Endothelial cell of umbilical vein (primary cell): Measurements from ENCODE around the gene PGBD2. TPM values are rescaled to one million over a fixed set of nuclear protein-coding genes. Genes with fewer than 3 reads are reported as not detected.

ENCODE experiments used
- BruUV-seq: library from RNA; stranded (reverse); fragments of 400-500 nt; replicated peaks from 2 replicates; lab custom pipeline; 2021; lab: Mats Ljungman, UMichigan
- CTCF ChIA-PET: fragments of 300-600, 350-600 bp; sonication (Branson Sonifier 250); formaldehyde crosslinking; loops from one replicate; lab custom pipeline; 2021; ENCODE audit warnings: antibody characterized with exemption, inconsistent platforms; lab: Charles Lee
- POLR2A ChIA-PET: fragments of 300-600, 350-600 bp; sonication (Branson Sonifier 250); formaldehyde crosslinking; loops from one replicate; lab custom pipeline; 2021; ENCODE audit warnings: antibody characterized with exemption, inconsistent platforms; lab: Charles Lee
- DNase-seq: peaks from one replicate; pipeline ENCODE4 v3.0.0-alpha.2; 2011; ENCODE audit warnings: low read depth, low spot score
- FAIRE-seq: peaks from 2 replicates; lab custom pipeline; 2011; peaks lifted over from hg19 to GRCh38; lab: Jason Lieb, UNC
- H2AFZ ChIP-seq: 2 replicates; pipeline ENCODE4 v1.6.0; 2012; ENCODE audit warnings: low read depth, low read length, control low read depth, inconsistent platforms
- H3K27ac ChIP-seq: 2 replicates; pipeline ENCODE4 v1.5.1; 2011; ENCODE audit warnings: low read depth, mild to moderate bottlenecking, control low read depth, low read length, moderate library complexity; ENCODE audit not compliant: insufficient read depth
- H3K27me3 ChIP-seq, 2 experiments: 2 replicates each; pipeline versions ENCODE4 v1.6.0 to v1.6.1; 2011; ENCODE audit warnings: low read length in 2 of 2, mixed read lengths in 1 of 2; ENCODE audit not compliant: control insufficient read depth in 2 of 2, insufficient read depth in 2 of 2
- H3K36me3 ChIP-seq, 2 experiments: 2 replicates in 1 of 2; 3 replicates in 1 of 2; pipeline ENCODE4 v1.5.1; 2011; ENCODE audit warnings: low read length in 2 of 2, mild to moderate bottlenecking in 1 of 2, moderate library complexity in 1 of 2; ENCODE audit not compliant: control insufficient read depth in 2 of 2, insufficient read depth in 2 of 2; ENCODE audit errors: extremely low read depth in 1 of 2
- H3K4me1 ChIP-seq: 3 replicates; pipeline ENCODE4 v1.5.1; 2011; ENCODE audit warnings: mild to moderate bottlenecking, low read length; ENCODE audit not compliant: control insufficient read depth, insufficient read depth; ENCODE audit errors: extremely low read depth
- H3K4me2 ChIP-seq: 2 replicates; pipeline ENCODE4 v1.6.1; 2011; ENCODE audit warnings: low read length, control low read depth, mixed read lengths; ENCODE audit not compliant: insufficient read depth
- H3K4me3 ChIP-seq, 3 experiments: fragments of 200-600 bp in 1 of 3; sonication (generic), shearing (Covaris generic) in 1 of 3; replicated peaks in 1 of 3; 2 replicates each; pipeline ENCODE4 v1.5.1; 2011 to 2016; ENCODE audit warnings: control low read depth in 3 of 3, low read length in 3 of 3, mild to moderate bottlenecking in 2 of 3, inconsistent platforms in 1 of 3, low read depth in 1 of 3, moderate library complexity in 1 of 3; ENCODE audit not compliant: insufficient read depth in 1 of 3
- H3K79me2 ChIP-seq: 2 replicates; pipeline ENCODE4 v1.6.0; 2012; ENCODE audit warnings: low read length, inconsistent platforms; ENCODE audit not compliant: control insufficient read depth, insufficient read depth
- H3K9ac ChIP-seq: replicated peaks from 2 replicates; pipeline ENCODE3; 2011; ENCODE audit warnings: low read length, control low read depth; ENCODE audit not compliant: insufficient read depth; ENCODE audit errors: extremely low read depth
- H3K9me1 ChIP-seq: replicated peaks from 3 replicates; pipeline ENCODE4 v1.6.0; 2011; ENCODE audit warnings: mild to moderate bottlenecking, low read length; ENCODE audit not compliant: control insufficient read depth, insufficient read depth; ENCODE audit errors: extremely low read depth
- H3K9me3 ChIP-seq: replicated peaks from 2 replicates; pipeline ENCODE4 v1.5.1; 2012; ENCODE audit warnings: low read length, inconsistent platforms; ENCODE audit not compliant: control insufficient read depth, insufficient read depth
- H4K20me1 ChIP-seq: replicated peaks from 2 replicates; pipeline ENCODE3; 2011; ENCODE audit warnings: mild to moderate bottlenecking, low read length; ENCODE audit not compliant: control insufficient read depth, insufficient read depth; ENCODE audit errors: extremely low read depth
- CTCF ChIP-seq, 2 donors: IDR thresholded peaks; 1 replicate in 1 of 2; 2 replicates in 1 of 2; pipeline ENCODE4 v1.5.1; 2011; ENCODE audit warnings: low read length in 2 of 2, mild to moderate bottlenecking in 2 of 2, moderate library complexity in 2 of 2, control low read depth in 1 of 2, inconsistent platforms in 1 of 2, low read depth in 1 of 2; ENCODE audit not compliant: insufficient read depth in 1 of 2; ENCODE audit errors: extremely low read depth in 1 of 2
- EZH2 ChIP-seq: IDR thresholded peaks from 2 replicates; pipeline ENCODE4 v1.6.1; 2012; ENCODE audit warnings: borderline replicate concordance, low read depth, mild to moderate bottlenecking, moderate library complexity, low read length, inconsistent platforms; ENCODE audit not compliant: severe bottlenecking
- FOS ChIP-seq: IDR thresholded peaks from 2 replicates; pipeline ENCODE4 v1.6.1; 2011; ENCODE audit warnings: mild to moderate bottlenecking, low read length, moderate library complexity, borderline replicate concordance; ENCODE audit not compliant: insufficient read depth
- GATA2 ChIP-seq: IDR thresholded peaks from 2 replicates; pipeline ENCODE4 v1.7.0; 2011; ENCODE audit warnings: low read depth, mild to moderate bottlenecking, moderate library complexity, mixed read lengths, low read length; ENCODE audit not compliant: insufficient read length, insufficient read depth
- JUN ChIP-seq: IDR thresholded peaks from 2 replicates; pipeline ENCODE4 v1.6.1; 2011; ENCODE audit warnings: borderline replicate concordance, low read depth; ENCODE audit not compliant: insufficient read length, insufficient read depth
- MAX ChIP-seq: IDR thresholded peaks from 2 replicates; pipeline ENCODE4 v1.6.1; 2011; ENCODE audit not compliant: insufficient read depth, insufficient read length
- MYC ChIP-seq: IDR thresholded peaks from one replicate; pipeline ENCODE4 v1.6.1; 2011; ENCODE audit warnings: mild to moderate bottlenecking, low read depth, low read length
- POLR2A ChIP-seq: IDR thresholded peaks from 2 replicates; pipeline ENCODE4 v1.6.1; 2012; ENCODE audit warnings: low read depth, mild to moderate bottlenecking, control low read depth, low read length
- POLR2AphosphoS5 ChIP-seq: IDR thresholded peaks from 2 replicates; pipeline ENCODE4 v1.6.1; 2012; ENCODE audit warnings: low read depth, mild to moderate bottlenecking, control low read depth, low read length, moderate library complexity; ENCODE audit not compliant: insufficient read depth
- dilution Hi-C: fragments of 300-500 bp; cut with MboI; formaldehyde crosslinking; loops from one replicate; pipeline ENCODE4 v1.15.0; 2019; ENCODE audit warnings: low sequenced_read_pairs; ENCODE audit not compliant: extremely low pct_ligation_motif_present
- intact Hi-C: fragments of 100-400 bp; cut with micrococcal nuclease; formaldehyde crosslinking; loops from one replicate; pipeline ENCODE4 v1.10.0; 2022
- polyA plus RNA-seq, 4 experiments: library from polyadenylated mRNA; depleted of rRNA in 3 of 4; stranded (reverse) in 3 of 4; unstranded in 1 of 4; fragments of >200 nt; gene quantifications; 2 replicates each; pipeline versions ENCODE4 v1.2.1 to v1.2.3, GENCODE V29; 2011 to 2012; ENCODE audit warnings: missing spikeins in 1 of 4
- total RNA-seq: library from RNA; stranded (reverse); gene quantifications from 2 replicates; pipeline ENCODE4 v1.2.3, GENCODE V29; 2021

The PGBD2 gene
- total and polyA plus RNA-seq, 2 donors (not counting 3 experiments of a cell fraction or from before 2014, with no cell fraction given), result 5.2 to 6.1 TPM

GRCh38 chr1:248890549-248891498 is 15.2 kb upstream of the PGBD2 start:
- dilution Hi-C loops (no loop called here), intact Hi-C loops (no loop called here)
- Histone ChIP-seq H4K20me1 (no peaks in the 10 kb centered on the region), H3K27me3 (peaks cover 7 to 10% of the 10 kb centered on the region in 2 experiments), H3K9ac (no peak overlapping the region), H3K4me3 (no peak overlapping the region), H3K27ac (no peak overlapping the region), H3K4me2 (no peak overlapping the region), H3K79me2 (no peaks in the 10 kb centered on the region), H3K9me3 (no peaks in the 10 kb centered on the region), H2AFZ (no peak overlapping the region), H3K4me1 (no peaks in the 10 kb centered on the region), H3K36me3 (no peaks in the 10 kb centered on the region), H3K9me1 (no peaks in the 10 kb centered on the region)
- FAIRE-seq (no peak), DNase-seq (no peak)
- TF ChIP-seq MYC, result no peak
- no peak for TF ChIP-seq EZH2
- no peak for TF ChIP-seq CTCF (IDR thresholded peaks at IDR 0.05; ENCODE audit: extremely low read depth in 1 of 2, insufficient read depth in 1 of 2, low read depth in 1 of 2, low read length in 2 of 2)
- no peak for TF ChIP-seq POLR2AphosphoS5
- no peak for TF ChIP-seq FOS
- TF ChIP-seq MAX, result no peak
- no peak for TF ChIP-seq POLR2A
- TF ChIP-seq JUN, result no peak
- TF ChIP-seq GATA2, result no peak
- CTCF ChIA-PET, result no interaction called here
- POLR2A ChIA-PET, result no interaction called here
- BruUV-seq, result no TSS peak
